ACC112 (cell line): ENCODE measurements around the gene DNAJC17.
A peak's percentile ranks its signal among the peaks of the same experiment; 100 is the strongest.

Experiments used
- H2AFZ ChIP-seq: fragments of 200-600 bp; sonication (generic); one replicate; pipeline ENCODE4 v1.6.0; 2017; ENCODE audit warnings: antibody characterized with exemption, low read length; ENCODE audit not compliant: unreplicated experiment
- H3K27ac ChIP-seq: fragments of 200-600 bp; sonication (generic); 2 replicates; pipeline ENCODE4 v1.5.1; 2014; ENCODE audit warnings: low read depth, mild to moderate bottlenecking, antibody characterized with exemption, low read length, moderate library complexity
- H3K27me3 ChIP-seq: fragments of 200-600 bp; sonication (generic); 2 replicates; pipeline ENCODE4 v1.6.1; 2014; ENCODE audit warnings: mild to moderate bottlenecking, antibody characterized with exemption, low read length, moderate library complexity, mixed read lengths; ENCODE audit not compliant: insufficient read depth
- H3K36me3 ChIP-seq: fragments of 200-600 bp; sonication (generic); 2 replicates; pipeline ENCODE4 v1.6.1; 2016; ENCODE audit warnings: mild to moderate bottlenecking, antibody characterized with exemption, low read length, moderate library complexity, mixed read lengths; ENCODE audit not compliant: insufficient read depth
- H3K4me1 ChIP-seq: fragments of 200-600 bp; sonication (generic); one replicate; pipeline ENCODE4 v1.6.1; 2016; ENCODE audit warnings: low read length, mixed read lengths; ENCODE audit not compliant: insufficient read depth, unreplicated experiment, control insufficient read depth
- H3K4me3 ChIP-seq: fragments of 200-600 bp; sonication (generic); 2 replicates; pipeline ENCODE4 v1.5.1; 2014; ENCODE audit warnings: mild to moderate bottlenecking, low read depth, low read length
- H3K79me2 ChIP-seq: fragments of 200-600 bp; sonication (generic); one replicate; pipeline ENCODE4 v1.6.0; 2016; ENCODE audit warnings: low read length; ENCODE audit not compliant: control insufficient read depth, unreplicated experiment, insufficient read depth

The DNAJC17 gene

DNA sequence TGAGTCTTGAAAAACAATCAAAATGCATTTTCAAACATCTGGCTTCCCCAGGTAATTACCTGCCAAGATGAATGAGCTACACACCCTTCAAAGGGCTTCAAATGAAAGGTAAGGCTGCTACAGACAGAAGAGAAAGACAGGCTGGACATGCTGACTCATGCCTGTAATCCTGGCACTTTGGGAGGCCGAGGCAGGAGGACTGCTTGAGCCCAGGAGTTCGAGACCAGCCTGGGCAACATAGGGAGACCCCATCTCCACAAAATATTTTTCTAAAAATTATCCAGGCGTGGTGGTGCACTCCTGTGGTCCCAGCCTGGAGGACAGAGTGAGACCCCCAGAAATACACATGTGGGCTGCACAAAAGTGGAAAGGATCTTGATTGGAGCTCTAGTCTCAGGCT, 14.9 kb downstream of the DNAJC17 start:
- Histone ChIP-seq H3K27me3 (no peaks in the 10 kb centered on the region), H3K4me1 (peaks cover 27% of the 10 kb centered on the region), H3K4me3 (no peak overlapping the region), H3K79me2 (peaks cover 30% of the 10 kb centered on the region), H2AFZ (no peak overlapping the region), H3K27ac (peak overlapping the region; percentile 78), H3K36me3 (0 out of 2 replicates have a peak, but pooled peaks cover 3% of the 10 kb centered on the region)

DNA sequence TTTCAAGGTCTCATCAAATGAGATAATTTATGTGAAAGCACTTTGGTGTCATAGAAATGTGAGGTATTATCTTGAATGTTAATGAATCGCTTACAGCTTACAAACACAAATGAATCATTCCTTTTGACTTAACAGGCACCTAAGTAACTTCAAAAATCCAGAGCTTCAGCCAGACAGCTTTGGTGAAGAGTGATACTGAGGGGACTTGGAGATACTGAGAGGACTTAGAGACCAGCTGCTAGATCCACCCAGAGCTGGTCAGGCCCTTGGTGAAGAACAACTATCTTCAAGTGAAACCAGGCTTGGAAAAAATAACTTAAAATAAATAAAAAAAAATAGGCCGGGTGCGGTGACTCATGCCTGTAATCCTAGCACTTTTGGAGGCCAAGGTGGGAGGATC, 16.6 kb downstream of the DNAJC17 start:
- Histone ChIP-seq H3K4me3 (no peak overlapping the region), H2AFZ (no peak overlapping the region), H3K27ac (peak overlapping the region; percentile 68), H3K79me2 (peaks cover 31% of the 10 kb centered on the region), H3K4me1 (peaks cover 40% of the 10 kb centered on the region), H3K36me3 (0 out of 2 replicates have a peak, but pooled peaks cover 3% of the 10 kb centered on the region), H3K27me3 (no peaks in the 10 kb centered on the region)

DNA sequence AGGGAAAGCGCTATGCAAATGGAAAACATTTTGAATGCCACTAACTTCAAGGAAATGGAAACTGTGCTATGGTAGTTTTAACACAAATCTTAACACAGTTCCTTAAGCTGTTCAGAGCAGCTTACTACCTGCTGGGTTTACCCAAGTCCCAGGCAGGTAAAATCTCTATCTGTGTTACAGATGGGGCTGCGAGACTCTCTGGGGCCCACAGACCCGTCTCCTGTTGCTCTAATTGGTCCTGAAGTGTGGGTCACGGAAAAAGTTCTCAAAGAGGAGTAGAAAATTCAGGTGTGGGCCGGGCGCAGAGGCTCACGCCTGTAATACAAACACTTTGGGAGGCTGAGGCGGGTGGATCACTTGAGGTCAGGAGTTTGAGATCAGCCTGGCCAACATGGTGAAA, 17.3 kb downstream of the DNAJC17 start:
- no peaks in the 10 kb centered on the region for H3K27me3 ChIP-seq
- peaks cover 40% of the 10 kb centered on the region for H3K4me1 ChIP-seq
- no peak overlapping the region for H3K4me3 ChIP-seq
- no peak overlapping the region for H2AFZ ChIP-seq
- no peak overlapping the region for H3K27ac ChIP-seq
- H3K79me2 ChIP-seq = peaks cover 35% of the 10 kb centered on the region
- 0 out of 2 replicates have a peak, but pooled peaks cover 3% of the 10 kb centered on the region for H3K36me3 ChIP-seq

DNA sequence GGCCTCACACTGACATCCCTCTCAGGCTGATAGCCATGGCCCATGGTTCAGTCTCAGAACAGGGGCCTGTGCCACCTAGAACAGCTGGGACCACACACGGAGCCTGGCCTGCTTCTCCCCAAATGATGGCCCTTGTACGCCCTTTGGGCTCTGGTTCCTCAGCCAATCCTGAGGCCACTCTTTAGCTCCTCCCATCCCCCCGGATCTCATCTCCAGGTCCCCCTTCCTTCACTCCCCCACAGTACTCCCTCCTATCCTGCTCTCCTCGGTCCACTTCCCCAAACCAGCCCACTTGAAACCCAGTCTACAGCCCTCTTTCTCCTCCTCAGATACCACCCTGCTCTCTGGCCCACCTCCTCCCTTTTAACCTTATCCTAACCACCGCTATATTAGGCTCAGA, 18.2 kb downstream of the DNAJC17 start:
- H2AFZ ChIP-seq = no peak overlapping the region
- peaks cover 38% of the 10 kb centered on the region for H3K79me2 ChIP-seq
- no peaks in the 10 kb centered on the region for H3K27me3 ChIP-seq
- H3K36me3 ChIP-seq = 0 out of 2 replicates have a peak, but pooled peaks cover 3% of the 10 kb centered on the region
- no peak overlapping the region for H3K4me3 ChIP-seq
- H3K4me1 ChIP-seq = peaks cover 40% of the 10 kb centered on the region
- H3K27ac ChIP-seq = no peak overlapping the region

DNA sequence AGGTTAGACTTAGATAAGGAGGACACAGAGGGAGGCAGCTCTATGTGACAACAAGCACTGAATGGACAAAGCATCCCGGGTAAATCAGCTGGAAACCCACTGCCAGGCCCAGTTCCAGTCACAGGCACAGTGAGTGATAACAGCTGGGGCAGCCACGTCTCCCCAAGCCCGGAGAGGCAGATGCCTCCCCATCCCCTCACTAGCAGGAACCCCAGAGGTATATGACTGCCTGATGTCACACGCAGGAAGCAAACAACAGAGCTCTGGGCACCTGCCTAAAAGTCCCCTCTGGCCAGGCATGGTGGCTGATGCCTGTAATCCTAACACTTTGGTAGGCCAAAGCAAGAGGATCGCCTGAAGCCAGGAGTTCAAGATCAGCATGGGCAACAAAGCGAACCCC, 19.3 kb downstream of the DNAJC17 start:
- Histone ChIP-seq H3K36me3 (0 out of 2 replicates have a peak, but pooled peaks cover 3% of the 10 kb centered on the region), H2AFZ (no peak overlapping the region), H3K4me3 (no peak overlapping the region), H3K27ac (peak overlapping the region; percentile 53), H3K4me1 (peaks cover 29% of the 10 kb centered on the region), H3K79me2 (peaks cover 38% of the 10 kb centered on the region), H3K27me3 (no peaks in the 10 kb centered on the region)

DNA sequence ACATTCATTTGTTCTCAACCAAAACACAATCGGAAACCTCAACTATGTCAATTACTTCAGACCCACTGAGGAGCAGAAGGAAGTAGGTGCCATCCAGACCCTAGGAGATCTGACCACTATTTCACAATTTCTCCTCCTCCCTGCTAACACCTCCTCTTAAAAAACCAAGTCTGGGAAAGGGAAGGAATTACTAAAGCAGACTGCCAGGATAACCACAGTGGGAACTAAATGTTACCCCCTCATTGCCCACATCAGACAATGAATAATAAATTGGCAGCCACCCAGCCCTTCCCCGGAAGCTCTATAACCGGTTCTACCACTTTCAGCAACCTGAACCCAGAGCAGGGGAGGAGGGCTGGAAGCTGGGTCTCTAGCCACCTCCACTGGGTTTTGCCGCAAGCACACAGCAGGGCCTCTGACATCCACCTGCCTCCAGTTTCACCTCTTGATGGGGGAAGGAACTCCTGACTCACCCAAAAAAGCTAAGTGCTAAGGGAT, 19.9 kb downstream of the DNAJC17 start:
- Histone ChIP-seq H3K27me3 (no peaks in the 10 kb centered on the region), H3K36me3 (0 out of 2 replicates have a peak, but pooled peaks cover 3% of the 10 kb centered on the region), H2AFZ (no peak overlapping the region), H3K4me3 (no peak overlapping the region), H3K79me2 (peaks cover 35% of the 10 kb centered on the region), H3K4me1 (peaks cover 25% of the 10 kb centered on the region), H3K27ac (peak overlapping the region; percentile 53)

DNA sequence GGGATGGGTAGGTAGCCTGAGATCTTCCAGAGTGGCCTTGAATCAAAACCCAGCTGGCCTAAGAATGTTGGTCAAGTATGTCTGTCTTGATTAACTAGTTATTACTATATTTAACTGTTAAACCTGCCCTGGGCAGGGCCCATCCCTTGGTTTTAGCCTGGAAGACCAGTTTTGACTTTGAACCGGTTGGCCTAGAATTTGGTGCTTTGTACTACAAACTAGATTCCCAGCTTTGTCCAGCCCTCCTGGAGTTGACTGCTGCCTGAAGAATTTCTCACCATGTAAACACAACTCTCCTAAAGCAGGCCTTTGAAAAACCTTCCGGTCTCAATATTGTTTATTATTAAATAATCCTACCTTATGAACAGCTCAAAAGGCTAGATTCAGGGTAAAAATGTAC, 21.5 kb downstream of the DNAJC17 start:
- no peak overlapping the region for H3K4me3 ChIP-seq
- H3K27me3 ChIP-seq = no peaks in the 10 kb centered on the region
- no peak overlapping the region for H2AFZ ChIP-seq
- H3K79me2 ChIP-seq = peaks cover 27% of the 10 kb centered on the region
- H3K4me1 ChIP-seq = peaks cover 25% of the 10 kb centered on the region
- H3K36me3 ChIP-seq = no peaks in the 10 kb centered on the region
- H3K27ac ChIP-seq = no peak overlapping the region

DNA sequence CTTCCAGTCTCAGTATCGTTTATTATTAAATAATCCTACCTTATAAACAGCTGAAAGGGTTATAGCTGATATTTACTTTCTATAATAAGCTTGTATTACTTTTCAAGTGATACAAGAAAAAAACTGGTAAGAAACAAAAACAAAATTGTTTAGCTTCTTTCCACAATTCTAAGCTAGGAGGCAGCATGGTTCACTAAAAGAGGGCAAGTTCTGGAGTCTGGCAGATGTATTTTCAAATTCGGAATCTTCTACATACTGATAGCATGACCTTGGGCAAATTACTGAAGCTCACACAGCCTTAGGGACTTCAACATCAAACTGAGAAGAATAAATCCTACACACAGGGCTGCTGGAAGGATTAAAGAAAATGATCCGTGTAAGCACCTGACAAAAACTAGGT, 22.1 kb downstream of the DNAJC17 start:
- H3K4me1 ChIP-seq = peaks cover 21% of the 10 kb centered on the region
- no peak overlapping the region for H2AFZ ChIP-seq
- H3K27me3 ChIP-seq = no peaks in the 10 kb centered on the region
- H3K27ac ChIP-seq = no peak overlapping the region
- peaks cover 27% of the 10 kb centered on the region for H3K79me2 ChIP-seq
- H3K36me3 ChIP-seq = no peaks in the 10 kb centered on the region
- H3K4me3 ChIP-seq = no peak overlapping the region

DNA sequence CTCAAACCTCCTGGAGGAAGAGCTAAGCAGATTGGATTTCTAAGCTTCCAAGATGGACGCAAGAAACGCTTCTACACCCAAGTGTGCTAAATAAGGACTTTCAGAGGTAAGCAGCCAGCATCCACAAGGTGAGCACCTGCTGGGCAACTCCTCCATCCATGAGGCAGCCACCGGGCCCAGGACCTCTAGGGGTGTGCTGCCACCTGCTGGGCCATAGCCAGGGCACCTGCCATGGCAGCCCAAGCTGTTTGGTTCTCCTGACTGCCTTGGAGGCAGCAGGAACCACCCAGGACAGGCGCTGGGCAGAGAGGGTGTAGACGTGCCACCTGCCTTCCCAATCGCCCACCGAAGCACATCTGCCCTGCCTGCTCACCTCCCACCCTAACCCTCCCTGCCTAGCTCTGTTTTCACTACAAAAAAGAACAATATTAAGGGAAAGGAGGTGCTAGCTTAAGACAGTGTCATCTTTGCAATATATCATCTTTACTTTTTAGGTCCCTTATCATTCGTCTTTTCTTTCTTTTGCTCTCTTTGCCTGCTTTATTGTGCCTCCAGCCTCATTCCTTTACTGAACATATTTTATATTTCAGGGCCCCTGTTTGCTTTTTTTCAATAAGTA, 24.6 kb downstream of the DNAJC17 start:
- no peak overlapping the region for H3K4me3 ChIP-seq
- no peak overlapping the region for H2AFZ ChIP-seq
- no peaks in the 10 kb centered on the region for H3K27me3 ChIP-seq
- H3K36me3 ChIP-seq = no peaks in the 10 kb centered on the region
- H3K79me2 ChIP-seq = peaks cover 18% of the 10 kb centered on the region
- H3K27ac ChIP-seq = no peak overlapping the region
- peaks cover 15% of the 10 kb centered on the region for H3K4me1 ChIP-seq

DNA sequence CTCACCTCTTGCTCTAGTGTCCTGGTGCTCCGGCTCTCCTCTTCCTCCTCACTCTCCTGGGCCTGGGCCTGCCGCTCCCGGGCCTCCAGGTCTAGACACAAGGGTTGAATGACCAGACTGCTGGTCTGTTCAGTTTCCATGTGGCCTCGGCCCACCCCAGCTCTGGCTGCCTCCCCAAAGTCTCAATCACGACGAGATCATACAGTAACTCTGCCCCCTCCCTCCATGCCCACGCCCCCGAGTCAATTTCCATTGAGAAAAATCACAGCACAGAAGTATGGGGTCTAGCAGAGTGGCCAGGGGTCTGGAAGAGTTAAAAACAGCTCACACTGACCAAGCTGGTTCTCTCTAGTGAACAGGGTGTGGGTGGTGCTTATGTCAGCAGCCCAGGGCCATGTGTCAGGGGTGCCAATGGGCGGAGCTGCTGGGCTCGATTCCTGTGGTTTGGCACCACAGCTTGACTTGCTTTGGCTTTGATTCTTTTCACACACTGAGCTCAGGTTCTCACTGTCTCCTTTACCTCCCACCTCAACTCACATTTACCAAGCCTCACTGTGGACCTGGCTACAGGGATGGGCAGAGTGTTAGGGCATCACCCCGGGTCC, 30.6 kb downstream of the DNAJC17 start:
- Histone ChIP-seq H3K27me3 (no peaks in the 10 kb centered on the region), H3K4me3 (no peak overlapping the region), H3K79me2 (no peaks in the 10 kb centered on the region), H3K27ac (0 out of 2 replicates have a peak overlapping the region, but pooled peaks have one; percentile 26), H3K36me3 (peaks cover 14% of the 10 kb centered on the region; the same call in 1 of the 2 replicates), H3K4me1 (peaks cover 9% of the 10 kb centered on the region), H2AFZ (no peak overlapping the region)
